Smooth muscle cell (in vitro differentiated cells): ENCODE measurements around the gene CEND1. TPM values are rescaled to one million over a fixed set of nuclear protein-coding genes. Genes with fewer than 3 reads are reported as not detected.
A peak's percentile ranks its signal among the peaks of the same experiment; 100 is the strongest.

Experiments used
- DNase-seq: peaks from one replicate; lab custom pipeline; 2025; ENCODE audit not compliant: unreplicated experiment; lab: John Stamatoyannopoulos, UW
- H2AFZ ChIP-seq: fragments of 200-600 bp; sonication (generic); 2 replicates; pipeline ENCODE4 v1.6.0; 2016; ENCODE audit warnings: antibody characterized with exemption, low read depth, mild to moderate bottlenecking
- H3F3A ChIP-seq: fragments of 200-600 bp; sonication (generic); 2 replicates; pipeline ENCODE4 v1.6.0; 2017; ENCODE audit warnings: antibody characterized with exemption, low read depth
- H3K27ac ChIP-seq: fragments of 200-600 bp; sonication (generic); 2 replicates; pipeline ENCODE4 v1.5.1; 2016; ENCODE audit warnings: low read depth, mild to moderate bottlenecking
- H3K27me3 ChIP-seq: fragments of 200-600 bp; sonication (generic); 2 replicates; pipeline ENCODE4 v1.6.1; 2016; ENCODE audit warnings: low read depth, mild to moderate bottlenecking
- H3K36me3 ChIP-seq: fragments of 200-600 bp; sonication (generic); 2 replicates; pipeline ENCODE4 v1.5.1; 2016; ENCODE audit warnings: low read depth
- H3K4me1 ChIP-seq: fragments of 200-600 bp; sonication (generic); 2 replicates; pipeline ENCODE4 v1.5.1; 2016; ENCODE audit warnings: low read depth
- H3K4me2 ChIP-seq: fragments of 200-600 bp; sonication (generic); 2 replicates; pipeline ENCODE4 v1.6.0; 2016; ENCODE audit warnings: mild to moderate bottlenecking
- H3K4me3 ChIP-seq: fragments of 200-600 bp; sonication (generic); 2 replicates; pipeline ENCODE4 v1.5.1; 2016; ENCODE audit warnings: mild to moderate bottlenecking
- H3K79me2 ChIP-seq: fragments of 200-600 bp; sonication (generic); 2 replicates; pipeline ENCODE4 v1.6.0; 2016; ENCODE audit warnings: low read depth, mild to moderate bottlenecking
- H3K9ac ChIP-seq: fragments of 200-600 bp; sonication (generic); 2 replicates; pipeline ENCODE4 v1.6.0; 2016; ENCODE audit warnings: low read depth
- H3K9me3 ChIP-seq: fragments of 200-600 bp; sonication (generic); replicated peaks from 2 replicates; pipeline ENCODE4 v1.5.1; 2016; ENCODE audit warnings: low read depth
- H4K20me1 ChIP-seq: fragments of 200-600 bp; sonication (generic); 2 replicates; pipeline ENCODE4 v1.6.0; 2016; ENCODE audit warnings: low read depth
- CTCF ChIP-seq: fragments of 200-600 bp; sonication (generic); IDR thresholded peaks from 2 replicates; pipeline ENCODE4 v1.5.1; 2017; ENCODE audit warnings: borderline replicate concordance, mild to moderate bottlenecking, antibody characterized with exemption; ENCODE audit not compliant: insufficient read depth, poor library complexity, severe bottlenecking
- WGBS: methylation state at CpG from one replicate; pipeline ENCODE4 v1.1.7; 2016; ENCODE audit warnings: low lambda C conversion rate; 5-methylcytosine and 5-hydroxymethylcytosine counted together
- polyA plus RNA-seq: library from polyadenylated mRNA; unstranded; fragments of >200 nt; fragmentation: Nextera tagmentation; extraction: Ambion mirVana; gene quantifications from 2 replicates; pipeline ENCODE4 v1.2.1, GENCODE V29; 2016
- total RNA-seq: library from RNA; depleted of rRNA; stranded (reverse); fragments of >200 nt; gene quantifications from 2 replicates; pipeline ENCODE4 v1.2.3, GENCODE V29; 2014

The CEND1 gene
- total and polyA plus RNA-seq, 2 experiments from 2014 or later = 0.13 TPM; not detected in 1

- H3K79me2 ChIP-seq = peaks cover 38% of the 10 kb centered on the region
- peak overlapping the region; percentile 98 for H3K9ac ChIP-seq
- no peak for DNase-seq
- H2AFZ ChIP-seq = peak overlapping the region; percentile 36
- H3K4me1 ChIP-seq = peaks cover 25% of the 10 kb centered on the region
- peak overlapping the region; percentile 95 for H3K4me3 ChIP-seq
- peaks cover 11% of the 10 kb centered on the region for H3F3A ChIP-seq
- peak overlapping the region; percentile 99 for H3K4me2 ChIP-seq
- 35% methylated on average over 36 of the region's 36 CpGs for WGBS
- H3K27ac ChIP-seq = peak overlapping the region; percentile 98
- no peaks in the 10 kb centered on the region for H3K9me3 ChIP-seq
- H4K20me1 ChIP-seq = peaks cover 35% of the 10 kb centered on the region
- no peak for TF ChIP-seq CTCF
- H3K36me3 ChIP-seq = no peaks in the 10 kb centered on the region
- no peaks in the 10 kb centered on the region for H3K27me3 ChIP-seq
These were observed 18.8 kb upstream of the CEND1 start for GRCh38 chr11:808427-809286.

- peaks cover 16% of the 10 kb centered on the region for H3K4me1 ChIP-seq
- H3K9me3 ChIP-seq = no peaks in the 10 kb centered on the region
- WGBS = 44% methylated on average over 16 of the region's 18 CpGs
- no peak overlapping the region for H3K27ac ChIP-seq
- H2AFZ ChIP-seq = no peak overlapping the region
- H3K4me2 ChIP-seq = peak overlapping the region; percentile 98
- H3K9ac ChIP-seq = no peak overlapping the region
- H4K20me1 ChIP-seq = no peaks in the 10 kb centered on the region
- H3K27me3 ChIP-seq = no peaks in the 10 kb centered on the region
- H3K36me3 ChIP-seq = no peaks in the 10 kb centered on the region
- DNase-seq = no peak
- no peaks in the 10 kb centered on the region for H3F3A ChIP-seq
- TF ChIP-seq CTCF = no peak
- peak overlapping the region; percentile 76 for H3K4me3 ChIP-seq
- H3K79me2 ChIP-seq = peaks cover 16% of the 10 kb centered on the region
These were observed 14.7 kb upstream of the CEND1 start for GRCh38 chr11:804599-804964.

GRCh38 chr11:803770-804598 is 14.1 kb upstream of the CEND1 start:
- no peak overlapping the region for H2AFZ ChIP-seq
- H3F3A ChIP-seq = no peaks in the 10 kb centered on the region
- H3K27ac ChIP-seq = no peak overlapping the region
- peaks cover 16% of the 10 kb centered on the region for H3K79me2 ChIP-seq
- TF ChIP-seq CTCF = no peak
- H4K20me1 ChIP-seq = no peaks in the 10 kb centered on the region
- peak overlapping the region; percentile 76 for H3K4me3 ChIP-seq
- no peak overlapping the region for H3K9ac ChIP-seq
- peak overlapping the region; percentile 98 for H3K4me2 ChIP-seq
- peaks cover 16% of the 10 kb centered on the region for H3K4me1 ChIP-seq
- no peaks in the 10 kb centered on the region for H3K9me3 ChIP-seq
- WGBS = 77% methylated on average over 26 of the region's 26 CpGs
- no peak for DNase-seq
- no peaks in the 10 kb centered on the region for H3K36me3 ChIP-seq
- no peaks in the 10 kb centered on the region for H3K27me3 ChIP-seq
